ENCODE results near the gene TRMT10A.

Gene TRMT10A, protein sequence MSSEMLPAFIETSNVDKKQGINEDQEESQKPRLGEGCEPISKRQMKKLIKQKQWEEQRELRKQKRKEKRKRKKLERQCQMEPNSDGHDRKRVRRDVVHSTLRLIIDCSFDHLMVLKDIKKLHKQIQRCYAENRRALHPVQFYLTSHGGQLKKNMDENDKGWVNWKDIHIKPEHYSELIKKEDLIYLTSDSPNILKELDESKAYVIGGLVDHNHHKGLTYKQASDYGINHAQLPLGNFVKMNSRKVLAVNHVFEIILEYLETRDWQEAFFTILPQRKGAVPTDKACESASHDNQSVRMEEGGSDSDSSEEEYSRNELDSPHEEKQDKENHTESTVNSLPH

DNA sequence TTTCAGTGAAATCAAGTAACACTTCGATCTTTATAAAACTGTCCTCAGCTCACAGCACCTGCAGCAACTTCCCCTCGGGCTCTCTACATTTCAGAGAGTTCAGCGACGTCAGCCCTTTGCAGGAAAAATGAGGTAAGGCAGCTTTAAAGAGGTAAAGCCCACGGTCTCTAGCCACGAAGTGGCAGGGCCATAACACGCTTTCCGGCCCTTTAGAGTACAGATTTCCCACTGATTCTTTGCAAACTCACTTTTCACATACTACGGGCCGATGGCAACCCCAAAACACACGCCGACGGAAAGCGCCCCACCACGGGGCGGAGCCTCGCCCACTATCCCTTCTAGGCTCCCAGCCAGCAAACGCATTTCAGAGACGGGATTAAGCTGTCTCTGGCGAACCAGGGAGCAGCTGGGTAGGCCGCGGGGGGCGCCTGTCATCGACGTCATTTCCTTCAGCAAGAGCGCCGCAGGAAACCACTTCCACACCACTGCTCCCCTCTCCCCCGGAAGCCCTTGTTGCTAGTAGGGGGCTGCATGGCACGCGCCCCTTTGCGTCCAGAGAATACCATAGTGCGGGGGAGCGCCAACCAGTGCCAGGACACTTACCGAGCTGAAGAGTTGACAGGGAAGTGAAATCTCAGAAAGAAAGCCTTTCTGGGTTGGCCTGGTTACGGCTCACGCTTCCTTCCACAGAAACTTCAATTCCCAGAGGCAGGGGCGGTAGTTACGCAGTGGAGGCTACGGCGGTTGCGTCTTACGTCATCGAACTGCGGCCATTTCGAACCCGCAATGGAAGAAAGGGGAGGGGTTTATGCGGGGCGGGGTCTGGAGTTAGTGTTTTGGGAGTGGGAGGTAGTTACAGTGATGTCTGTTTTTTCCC, at the start of gene TRMT10A:
TRMT10A (minus strand) TSS at position 730 of the 877 bp plus-strand sequence. CDS start 4,701 bp downstream, outside the sequence.
- in situ Hi-C loops (cut with MboI; ENCODE audit: low sequenced_read_pairs) = loop anchor here (25.0 kb wide), 2 partner anchors 249 to 324 kb away; partner anchors contain the start of genes DAPP1 and LAMTOR3

DNA sequence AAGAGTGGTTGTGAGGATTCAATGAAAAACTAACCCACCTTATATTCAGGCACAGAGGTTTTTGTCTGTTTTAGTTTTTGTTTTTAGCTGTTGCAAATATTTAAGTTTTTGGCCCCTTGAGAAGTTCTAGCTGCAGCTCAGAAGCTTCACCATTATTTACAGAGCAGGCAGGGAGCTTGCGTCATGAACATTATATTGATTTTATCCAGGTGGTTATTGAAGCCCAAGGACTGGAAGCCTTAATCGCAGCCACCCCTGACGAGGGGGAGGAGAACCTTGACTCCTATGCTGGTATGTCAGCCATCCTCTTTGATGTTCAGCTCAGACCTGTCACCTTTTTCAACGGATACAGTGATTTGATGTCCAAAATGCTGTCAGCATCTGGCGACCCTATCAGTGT, 48.9 kb upstream of the TRMT10A start:
- in situ Hi-C loops (cut with MboI; ENCODE audit: low sequenced_read_pairs) = no loop called here

DNA sequence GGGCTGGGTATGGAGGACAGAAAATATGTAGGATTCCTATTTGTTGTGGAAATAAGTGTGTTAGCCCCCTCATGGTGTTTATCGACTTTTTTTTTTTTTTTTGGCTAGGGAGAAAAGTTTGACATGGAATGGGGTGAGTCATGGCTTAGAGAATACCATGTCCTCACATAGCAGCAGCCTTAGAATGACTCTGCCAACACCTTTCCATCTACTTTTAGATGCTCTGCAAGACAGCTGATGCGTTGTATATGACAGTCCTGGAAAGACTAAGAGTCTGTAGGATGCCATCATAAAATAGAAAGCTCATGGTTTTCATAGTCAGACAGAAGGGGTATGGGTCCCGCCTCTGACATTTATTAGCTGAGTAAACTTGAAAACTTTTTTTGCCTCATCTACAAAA, 48.4 kb upstream of the TRMT10A start:
- in situ Hi-C loops (cut with MboI; ENCODE audit: low sequenced_read_pairs) = no loop called here

DNA sequence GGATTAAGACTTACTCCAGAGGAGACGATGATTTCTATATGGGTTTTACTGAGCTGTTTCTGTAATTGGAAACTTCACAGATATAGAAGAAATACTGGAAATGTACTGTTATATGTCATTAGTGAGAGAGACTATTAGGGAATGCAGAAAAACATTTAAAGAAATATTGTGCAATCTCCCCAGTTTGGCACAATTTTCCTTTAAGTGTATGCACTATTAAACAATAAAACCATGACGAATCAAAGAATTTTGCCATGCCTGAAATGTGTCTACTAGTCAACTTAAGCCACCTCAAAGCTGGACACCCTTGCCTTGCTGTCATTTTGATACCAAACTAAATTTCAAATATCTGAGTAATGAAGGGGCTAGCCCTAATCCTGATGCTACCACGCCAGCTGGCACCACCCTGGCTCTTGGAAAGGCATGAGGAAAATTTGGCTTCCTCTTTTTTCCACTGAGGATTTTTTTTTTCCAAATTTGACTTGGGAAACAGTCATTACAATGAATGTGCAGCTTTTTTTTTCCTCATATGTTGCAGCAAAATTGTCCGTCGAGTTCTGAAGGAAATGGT, 46.9 kb upstream of the TRMT10A start:
- in situ Hi-C loops (cut with MboI; ENCODE audit: low sequenced_read_pairs) = no loop called here

DNA sequence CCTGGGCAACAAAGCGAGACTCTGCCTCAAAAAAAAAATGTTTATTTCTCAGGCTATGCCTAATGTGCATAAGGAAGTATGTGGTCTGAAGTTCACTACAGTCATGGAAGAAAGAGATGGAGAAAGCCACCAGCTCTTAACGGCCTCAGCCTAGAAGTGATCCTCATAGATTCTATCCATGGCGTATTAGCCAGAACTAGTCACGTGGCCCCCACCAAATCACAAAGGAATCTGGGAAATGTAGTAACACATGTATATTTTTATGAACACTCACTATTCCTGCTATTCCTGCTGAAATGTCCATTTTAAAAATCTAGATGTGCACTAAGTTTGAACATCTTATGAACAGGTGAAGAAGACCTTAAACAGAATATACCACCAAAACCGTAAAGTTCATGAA, 44.6 kb upstream of the TRMT10A start:
- in situ Hi-C loops (cut with MboI; ENCODE audit: low sequenced_read_pairs) = no loop called here

DNA sequence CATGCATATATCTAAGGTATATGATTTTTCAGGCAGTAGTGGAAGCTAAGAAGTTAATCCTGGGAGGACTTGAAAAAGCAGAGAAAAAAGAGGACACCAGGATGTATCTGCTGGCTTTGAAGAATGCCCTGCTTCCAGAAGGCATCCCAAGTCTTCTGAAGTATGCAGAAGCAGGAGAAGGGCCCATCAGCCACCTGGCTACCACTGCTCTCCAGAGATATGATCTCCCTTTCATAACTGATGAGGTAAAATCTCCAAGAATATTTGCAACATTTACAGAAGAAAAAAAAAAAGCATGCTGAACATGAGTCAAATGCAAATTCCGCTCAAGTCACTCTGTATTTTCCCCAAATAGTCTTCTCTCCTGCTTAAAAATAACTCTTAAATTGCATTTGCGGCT, 42.9 kb upstream of the TRMT10A start:
- in situ Hi-C loops (cut with MboI; ENCODE audit: low sequenced_read_pairs) = no loop called here

DNA sequence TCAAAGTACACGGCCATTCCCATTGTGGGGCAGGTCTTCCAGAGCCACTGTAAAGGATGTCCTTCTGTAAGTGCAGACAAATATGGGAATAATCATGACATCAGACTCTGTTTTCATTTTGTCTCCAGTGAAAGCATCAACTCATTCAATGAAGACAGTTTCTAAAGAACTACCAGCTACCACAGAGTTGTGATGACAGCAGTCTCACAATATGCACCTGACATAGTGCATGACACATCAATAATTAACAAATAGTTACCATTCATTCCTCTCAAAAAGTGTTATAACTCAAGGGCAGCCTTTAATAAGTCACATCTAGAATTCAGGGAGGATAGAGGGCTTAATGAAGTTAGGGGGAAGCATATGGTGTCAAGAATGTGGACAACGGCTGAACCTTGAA, 31.0 kb upstream of the TRMT10A start:
- in situ Hi-C loops (cut with MboI; ENCODE audit: low sequenced_read_pairs) = no loop called here

DNA sequence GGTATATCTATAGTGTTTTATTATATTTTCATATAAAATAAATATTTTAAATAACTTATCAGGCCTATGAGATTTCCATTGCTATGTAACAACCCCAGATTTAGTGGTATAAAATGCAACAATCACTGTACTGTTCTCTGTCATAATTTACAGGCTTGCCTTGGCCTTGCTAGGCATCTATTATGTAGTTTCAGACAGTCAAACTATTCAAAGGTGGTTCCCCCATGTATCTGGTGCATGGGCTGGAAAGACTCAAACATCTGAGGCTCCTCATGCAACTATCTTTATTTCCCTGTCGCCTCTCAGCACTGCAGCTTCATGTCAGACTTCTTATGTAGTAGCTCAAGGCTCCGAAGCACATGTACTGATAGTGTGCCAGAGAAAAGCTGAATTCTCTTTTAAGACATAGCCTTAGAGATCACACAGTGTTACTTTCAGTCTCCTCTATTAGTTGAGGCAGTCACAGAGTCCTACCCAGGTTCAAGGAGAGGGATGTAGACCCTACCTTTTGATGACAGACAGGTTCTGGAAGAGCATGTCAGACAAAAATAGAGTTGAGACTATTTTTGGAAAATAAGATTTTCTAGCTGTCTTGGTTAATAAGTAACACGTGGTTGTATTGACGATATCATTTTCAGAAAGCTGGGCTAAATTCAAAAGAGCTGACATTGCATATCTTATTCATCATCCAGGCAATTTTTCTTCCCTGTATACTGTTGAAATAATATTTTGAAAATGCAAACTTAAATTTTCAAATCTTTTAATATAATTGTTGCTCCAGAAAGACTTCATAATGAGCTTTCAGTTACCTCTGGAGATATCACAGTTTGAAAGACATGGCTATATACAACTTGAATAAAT, 30.2 kb upstream of the TRMT10A start:
- in situ Hi-C loops (cut with MboI; ENCODE audit: low sequenced_read_pairs) = no loop called here

DNA sequence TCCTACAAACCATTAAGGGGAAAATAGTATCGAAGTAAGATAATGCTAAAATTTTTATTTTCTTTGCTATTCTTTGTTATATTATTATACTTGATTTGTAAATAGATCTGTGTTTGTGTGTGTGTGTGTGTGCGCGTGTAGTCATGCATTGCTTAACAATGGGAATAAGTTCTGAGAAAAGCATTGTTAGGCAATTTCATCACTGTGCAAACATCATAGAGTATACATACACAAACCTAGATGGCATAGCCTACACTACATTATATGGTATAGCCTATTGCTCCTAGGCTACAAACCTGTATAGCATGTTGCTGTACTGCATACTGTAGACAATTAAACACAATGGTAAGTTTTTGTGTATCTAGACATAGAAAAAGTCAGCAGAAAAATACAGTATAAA, 27.9 kb upstream of the TRMT10A start:
- in situ Hi-C loops (cut with MboI; ENCODE audit: low sequenced_read_pairs) = no loop called here

DNA sequence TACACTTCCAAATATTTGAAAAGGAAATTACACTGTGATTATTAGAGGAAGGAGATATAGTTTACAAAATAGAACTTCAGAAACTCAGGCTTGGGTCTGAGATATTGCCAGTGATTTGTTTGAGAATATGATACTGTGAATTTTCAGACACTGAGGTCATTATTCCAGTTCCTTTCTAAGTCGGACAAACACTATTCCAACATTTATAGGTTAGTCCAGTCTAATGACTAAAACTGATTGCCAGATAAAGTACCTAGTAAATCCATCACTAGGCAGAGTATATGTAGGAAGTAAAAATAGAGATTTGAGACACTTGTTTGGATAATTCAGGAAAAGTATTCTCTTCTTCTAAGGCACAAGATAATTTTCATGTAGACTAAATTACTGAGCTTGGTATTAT, 24.0 kb upstream of the TRMT10A start:
- in situ Hi-C loops (cut with MboI; ENCODE audit: low sequenced_read_pairs) = no loop called here

DNA sequence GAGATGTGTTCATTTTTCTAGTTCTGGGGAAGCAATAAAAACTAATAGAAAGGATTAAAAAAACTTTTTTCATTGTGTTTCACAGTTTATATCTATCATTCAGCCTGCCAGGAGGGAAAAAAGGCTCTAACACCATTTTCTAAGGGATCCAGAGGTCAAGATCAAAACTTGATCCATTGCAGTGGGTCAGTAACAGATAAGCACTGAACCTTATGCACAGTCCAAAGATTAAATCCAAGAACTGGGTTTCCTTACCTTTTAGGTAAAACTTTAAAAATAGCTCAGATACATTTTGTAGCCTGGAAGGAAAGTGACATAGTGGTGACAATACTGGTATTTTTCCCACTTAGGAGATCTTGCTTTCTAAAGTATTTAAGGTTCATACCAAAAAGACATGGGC, 23.5 kb upstream of the TRMT10A start:
- in situ Hi-C loops (cut with MboI; ENCODE audit: low sequenced_read_pairs) = no loop called here

DNA sequence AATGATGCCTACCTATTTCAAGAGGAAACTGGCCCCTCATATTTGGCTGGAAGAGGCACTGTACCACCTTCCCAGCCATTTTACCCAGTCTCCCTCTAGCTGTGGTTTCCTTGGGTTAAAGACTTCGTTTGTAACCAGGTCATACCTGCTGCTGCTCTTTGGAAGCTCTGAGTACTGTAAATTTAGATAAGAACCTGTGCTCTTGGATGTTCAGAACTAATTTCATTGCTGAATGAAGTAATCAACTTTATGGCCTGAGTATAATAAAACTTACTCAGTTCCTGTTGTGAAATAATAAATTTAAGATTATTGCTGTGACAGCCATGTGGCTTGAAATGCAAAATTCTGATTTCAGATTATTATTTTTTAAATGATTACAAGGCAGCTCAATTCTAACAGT, 23.0 kb upstream of the TRMT10A start:
- in situ Hi-C loops (cut with MboI; ENCODE audit: low sequenced_read_pairs) = no loop called here

DNA sequence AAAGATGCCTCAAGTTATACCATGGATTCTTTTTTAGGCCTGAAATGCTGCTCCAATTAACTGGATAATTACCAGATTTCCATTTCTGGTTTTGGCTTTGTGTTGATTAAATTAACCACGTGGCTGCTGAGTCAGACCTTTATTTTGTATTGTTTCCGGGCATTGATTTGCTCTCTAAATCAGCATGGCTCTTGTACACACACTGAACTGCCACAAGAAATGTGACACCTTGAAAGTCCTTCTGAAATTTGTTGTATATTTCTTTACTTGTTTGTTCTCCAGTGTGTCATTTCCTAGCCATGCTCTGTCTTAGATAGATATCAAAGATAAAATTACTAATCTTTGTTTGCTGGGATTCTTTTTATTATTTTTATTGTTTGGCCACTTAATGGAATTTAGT, 22.5 kb upstream of the TRMT10A start:
- in situ Hi-C loops (cut with MboI; ENCODE audit: low sequenced_read_pairs) = no loop called here

DNA sequence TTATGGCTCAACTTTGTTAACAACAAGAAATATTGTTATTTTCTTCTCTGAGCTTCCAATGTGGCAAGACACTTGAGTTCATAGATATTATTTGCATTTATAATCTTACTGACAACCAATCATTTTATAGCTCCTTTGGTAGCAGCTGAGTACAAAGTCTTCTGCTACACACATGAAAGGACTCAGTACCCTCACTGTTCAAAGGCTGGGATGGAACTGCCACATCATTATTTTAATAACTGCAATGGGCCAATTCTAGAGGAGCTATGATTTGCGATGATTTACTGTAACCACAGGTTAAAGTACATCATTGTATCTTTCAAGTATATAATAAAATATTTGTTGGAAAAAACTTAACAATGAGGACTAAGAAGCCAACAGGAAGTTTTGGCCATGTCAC, 21.7 kb upstream of the TRMT10A start:
- in situ Hi-C loops (cut with MboI; ENCODE audit: low sequenced_read_pairs) = no loop called here

DNA sequence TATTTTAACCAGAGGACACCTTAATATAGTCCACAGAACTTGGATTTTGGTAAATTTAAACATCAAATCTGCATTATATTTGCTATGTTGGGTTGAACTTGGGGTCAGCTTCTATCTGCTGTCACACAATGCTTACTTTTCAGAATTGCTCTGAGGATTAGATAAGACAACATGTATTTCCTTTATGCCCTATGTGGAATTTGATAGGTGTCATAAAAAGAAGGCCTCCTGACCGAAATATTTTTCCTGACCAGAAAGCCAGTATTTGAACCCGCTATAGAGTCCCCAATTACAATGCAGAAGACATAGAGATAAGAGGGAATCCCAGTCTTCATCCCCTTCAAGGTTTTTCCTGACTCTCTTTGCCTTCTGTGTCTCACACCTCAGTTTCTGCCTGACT, 14.9 kb upstream of the TRMT10A start:
- in situ Hi-C loops (cut with MboI; ENCODE audit: low sequenced_read_pairs) = no loop called here

DNA sequence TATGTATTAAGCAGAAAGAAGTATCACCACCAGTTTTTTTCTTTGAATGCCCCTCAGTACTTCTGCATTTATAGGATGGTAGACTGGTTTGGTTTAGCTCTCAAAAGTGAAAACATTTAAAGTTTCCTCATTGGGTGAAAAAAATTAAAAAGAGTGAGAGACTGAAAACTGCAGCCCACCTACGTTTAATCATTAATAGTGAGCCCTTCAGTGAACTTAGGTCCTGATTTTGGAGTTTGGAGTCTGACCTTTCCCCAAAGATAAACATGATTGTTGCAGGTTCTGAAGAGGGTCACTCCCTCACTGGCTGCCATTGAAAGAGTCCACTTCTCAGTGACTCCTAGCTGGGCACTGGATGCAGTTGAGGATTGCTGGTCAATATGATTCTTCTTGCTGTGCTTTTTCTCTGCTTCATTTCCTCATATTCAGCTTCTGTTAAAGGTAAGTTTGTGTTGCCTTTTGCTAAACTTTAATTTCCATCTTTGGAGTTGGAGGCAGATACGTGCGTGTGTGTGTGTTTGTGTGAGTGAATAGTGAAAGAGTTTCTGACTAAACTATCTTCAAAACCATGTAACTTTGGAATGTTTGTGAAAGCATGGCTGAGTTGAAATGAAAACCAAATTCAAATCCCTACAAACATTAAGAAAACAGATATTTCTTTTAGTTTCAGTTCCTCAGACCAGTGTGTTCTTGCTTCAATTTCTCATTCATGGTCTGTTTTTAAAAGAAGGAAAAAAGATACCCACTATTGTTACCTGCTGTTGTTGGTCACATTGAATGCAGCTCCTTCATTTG, 10.9 kb upstream of the TRMT10A start, which contains the start of gene MTTP:
MTTP (plus strand) TSS at position 295 of the 795 bp plus-strand sequence; CDS start at position 381, 86 bp downstream.
- in situ Hi-C loops (cut with MboI; ENCODE audit: low sequenced_read_pairs) = loop anchor here (25.0 kb wide), 2 partner anchors 238 to 313 kb away; partner anchors contain the start of genes DAPP1 and LAMTOR3

DNA sequence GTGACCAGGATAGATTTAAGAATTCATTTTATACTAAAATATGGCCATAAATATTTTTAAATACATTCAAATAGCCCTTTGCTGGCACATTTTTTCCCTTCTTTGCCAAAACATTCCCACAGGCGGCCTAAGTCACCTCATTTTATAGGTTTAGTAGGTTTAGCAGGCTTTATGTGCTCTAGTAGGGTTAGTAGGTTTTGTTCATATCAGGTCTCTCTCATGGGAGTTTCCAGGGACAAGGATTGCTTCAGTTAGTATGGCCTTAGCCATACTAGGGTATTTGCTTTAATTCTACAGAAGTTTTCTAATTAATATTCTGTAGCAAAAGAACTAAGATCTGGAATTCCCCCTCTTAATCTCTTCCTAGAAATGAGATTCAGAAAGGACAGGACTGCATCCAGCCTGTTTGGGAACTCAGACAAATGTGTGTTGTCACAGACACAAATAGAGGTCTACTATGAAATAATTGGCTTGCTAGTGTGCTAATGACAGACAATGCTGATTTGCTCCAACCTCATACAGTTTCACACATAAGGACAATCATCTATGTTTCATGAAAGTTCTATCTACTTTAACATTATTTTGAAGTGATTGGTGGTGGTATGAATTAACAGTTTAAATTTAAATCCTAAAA, 10.0 kb upstream of the TRMT10A start:
- in situ Hi-C loops (cut with MboI; ENCODE audit: low sequenced_read_pairs) = loop anchor here (25.0 kb wide), 2 partner anchors 238 to 313 kb away; partner anchors contain the start of genes DAPP1 and LAMTOR3

DNA sequence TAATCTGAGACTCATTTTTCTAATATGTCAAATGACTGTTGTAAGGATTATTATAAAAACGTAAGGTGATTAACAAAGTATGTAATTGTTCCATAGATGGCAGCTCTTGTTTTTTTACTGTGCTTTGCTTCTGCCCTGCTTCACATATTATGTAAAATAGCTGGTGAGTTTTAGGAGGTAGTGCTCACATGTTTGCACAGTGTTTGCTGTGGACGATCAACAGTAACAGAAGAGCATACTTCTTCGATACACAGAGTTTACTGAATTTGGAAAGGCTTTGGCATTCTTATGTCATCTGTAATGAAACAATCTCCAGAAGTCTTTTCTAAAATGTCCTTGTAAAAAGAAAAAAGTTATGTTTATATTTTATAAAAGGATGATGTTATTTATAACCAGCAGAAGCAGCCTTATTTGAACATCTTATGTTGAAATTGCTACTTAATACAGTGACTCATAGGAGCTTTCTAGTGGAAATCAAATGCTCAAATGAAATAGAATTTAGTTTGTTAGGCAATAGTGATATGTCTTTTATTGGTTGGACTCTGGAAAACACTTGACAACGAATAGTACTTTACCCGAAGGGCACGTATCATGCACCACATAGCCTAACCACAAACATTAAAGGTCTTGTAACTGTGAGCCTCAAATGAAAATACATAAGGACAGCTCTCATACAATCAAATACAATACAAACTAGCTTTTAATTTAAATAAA, 8.8 kb upstream of the TRMT10A start:
- in situ Hi-C loops (cut with MboI; ENCODE audit: low sequenced_read_pairs) = loop anchor here (25.0 kb wide), 2 partner anchors 240 to 315 kb away; partner anchors contain the start of genes DAPP1 and LAMTOR3

All from HL-60/S4 (cell line).